K562 (cell line): ENCODE data around the gene ZPR1. TPM values are rescaled to one million over a fixed set of nuclear protein-coding genes. Genes with fewer than 3 reads are reported as not detected.
A peak's percentile ranks its signal among the peaks of the same experiment; 100 is the strongest.

ENCODE experiments used
- ATF6 ChIP-seq: sonication (generic); formaldehyde crosslinking; IDR thresholded peaks from 2 replicates; pipeline ENCODE4 v1.4.0; 2020; ENCODE audit warnings: mild to moderate bottlenecking, missing genetic modification reagents
- BCOR ChIP-seq: fragments of 450-650 bp; IDR thresholded peaks from 2 replicates; pipeline ENCODE4 v1.6.1; 2016
- C11orf30 ChIP-seq: fragments of 450-650 bp; IDR thresholded peaks from 2 replicates; pipeline ENCODE4 v1.6.1; 2016; ENCODE audit warnings: low read depth, mild to moderate bottlenecking
- CCNT2 ChIP-seq: IDR thresholded peaks from 2 replicates; pipeline ENCODE4 v1.6.1; 2011; ENCODE audit warnings: borderline replicate concordance, low read depth, mild to moderate bottlenecking, moderate library complexity, mixed read lengths, low read length; ENCODE audit not compliant: insufficient read length; ENCODE audit errors: extremely low read depth
- CGGBP1 ChIP-seq: fragments of 250-450 bp; sonication (Bioruptor Pico); IDR thresholded peaks from 2 replicates; pipeline ENCODE4 v1.9.0; 2021; ENCODE audit warnings: mild to moderate bottlenecking
- FOXK1 ChIP-seq: sonication (generic); formaldehyde crosslinking; IDR thresholded peaks from 2 replicates; pipeline ENCODE4 v1.8.0; 2022; ENCODE audit warnings: missing genetic modification reagents, mild to moderate bottlenecking, borderline replicate concordance
- GATAD2B ChIP-seq: fragments of 450-650 bp; IDR thresholded peaks from 2 replicates; pipeline ENCODE4 v1.6.1; 2017; ENCODE audit warnings: mild to moderate bottlenecking, borderline replicate concordance
- JUND ChIP-seq, 2 experiments: IDR thresholded peaks; 2 replicates in 1 of 2; 3 replicates in 1 of 2; pipeline ENCODE4 v1.6.1; 2011; ENCODE audit warnings: borderline replicate concordance in 2 of 2, low read depth in 2 of 2, low read length in 2 of 2, improper control_type of control experiment in 1 of 2, missing biosample characterization in 1 of 2, missing genetic modification characterization in 1 of 2, missing genetic modification reagents in 1 of 2
- KDM5B ChIP-seq: fragments of 200-600 bp; sonication (generic); IDR thresholded peaks from 2 replicates; pipeline ENCODE4 v1.6.1; 2012; ENCODE audit warnings: low read depth, mild to moderate bottlenecking, moderate library complexity, low read length, control low read depth, inconsistent platforms; ENCODE audit not compliant: insufficient replicate concordance
- MAFK ChIP-seq: IDR thresholded peaks from 2 replicates; pipeline ENCODE4 v1.6.1; 2011; ENCODE audit warnings: low read length, improper control_type of control experiment
- MYNN ChIP-seq, 2 experiments: sonication (generic); formaldehyde crosslinking in 1 of 2; IDR thresholded peaks; 2 replicates each; pipeline versions ENCODE4 v1.5.0 to v1.6.1; 2016 to 2020; ENCODE audit warnings: antibody characterized with exemption in 1 of 2, missing genetic modification reagents in 1 of 2
- NFE2 ChIP-seq: IDR thresholded peaks from 2 replicates; pipeline ENCODE4 v1.6.1; 2014; ENCODE audit warnings: antibody characterized with exemption, low read depth
- RBM17 ChIP-seq: fragments of 200-400 bp; formaldehyde crosslinking; IDR thresholded peaks from 2 replicates; pipeline ENCODE4 v1.6.1; 2017; ENCODE audit warnings: low read depth, mild to moderate bottlenecking, low read length, borderline replicate concordance
- RCOR1 ChIP-seq, 2 experiments: IDR thresholded peaks; 2 replicates each; pipeline ENCODE4 v1.6.1; 2012; ENCODE audit warnings: low read depth in 2 of 2, low read length in 2 of 2, borderline replicate concordance in 1 of 2, improper control_type of control experiment in 1 of 2
- RFX5 ChIP-seq: IDR thresholded peaks from 2 replicates; pipeline ENCODE4 v1.6.1; 2011; ENCODE audit warnings: low read depth, mild to moderate bottlenecking, improper control_type of control experiment, low read length
- SAFB2 ChIP-seq: fragments of 200-400 bp; formaldehyde crosslinking; IDR thresholded peaks from 2 replicates; pipeline ENCODE4 v1.6.1; 2018; ENCODE audit warnings: borderline replicate concordance, low read length, low read depth, moderate library complexity; ENCODE audit not compliant: severe bottlenecking
- SLC30A9 ChIP-seq: fragments of 250-450 bp; sonication (Bioruptor Pico); IDR thresholded peaks from 2 replicates; pipeline ENCODE4 v1.8.0; 2022; ENCODE audit warnings: mild to moderate bottlenecking, moderate library complexity
- SMARCA4 ChIP-seq: fragments of 450-650 bp; IDR thresholded peaks from 2 replicates; pipeline ENCODE4 v1.6.1; 2016
- SPI1 ChIP-seq: IDR thresholded peaks from 2 replicates; pipeline ENCODE4 v1.6.1; 2011; ENCODE audit warnings: low read depth, low read length, control low read depth, borderline replicate concordance
- SRF ChIP-seq, 2 experiments: fragments of 250-450, 450-650 bp in 1 of 2; sonication (Bioruptor Pico) in 1 of 2; sonication (generic) in 1 of 2; formaldehyde crosslinking; IDR thresholded peaks; 2 replicates each; pipeline versions ENCODE4 v1.5.0 to v1.5.1; 2020 to 2022; ENCODE audit warnings: mild to moderate bottlenecking in 1 of 2, missing genetic modification reagents in 1 of 2
- TRIM28 ChIP-seq: fragments of 450-650 bp; IDR thresholded peaks from 2 replicates; pipeline ENCODE4 v1.6.1; 2017
- ZBED1 ChIP-seq: IDR thresholded peaks from 2 replicates; pipeline ENCODE4 v1.6.1; 2014
- ZNF174 ChIP-seq: fragments of 250-450 bp; sonication (Bioruptor Pico); IDR thresholded peaks from 2 replicates; pipeline ENCODE4 v1.4.0; 2020; ENCODE audit warnings: mild to moderate bottlenecking
- ZNF197 ChIP-seq: fragments of 200-800 bp; sonication (Bioruptor generic); IDR thresholded peaks from 2 replicates; pipeline ENCODE4 v1.6.1; 2016; ENCODE audit warnings: low read depth, missing genetic modification characterization, missing compliant biosample characterization
- ZNF212 ChIP-seq: fragments of 450-650 bp; formaldehyde crosslinking; IDR thresholded peaks from 2 replicates; pipeline ENCODE4 v1.4.0; 2020; ENCODE audit warnings: mild to moderate bottlenecking
- ZNF24 ChIP-seq: fragments of 450-650 bp; IDR thresholded peaks from 2 replicates; pipeline ENCODE4 v1.6.1; 2016
- ZNF282 ChIP-seq: sonication (generic); formaldehyde crosslinking; IDR thresholded peaks from 2 replicates; pipeline ENCODE4 v1.8.1; 2023; ENCODE audit warnings: missing genetic modification reagents
- ZNF311 ChIP-seq: fragments of 250-450 bp; sonication (Bioruptor Pico); IDR thresholded peaks from 2 replicates; pipeline ENCODE4 v1.4.0; 2020; ENCODE audit warnings: mild to moderate bottlenecking, moderate library complexity
- ZNF561 ChIP-seq: fragments of 450-650 bp; formaldehyde crosslinking; conservative IDR thresholded peaks from 2 replicates; pipeline ENCODE4 v1.4.0; 2020; ENCODE audit warnings: mild to moderate bottlenecking, moderate library complexity
- ZNF785 ChIP-seq: fragments of 250-450 bp; sonication (Bioruptor Pico); IDR thresholded peaks from 2 replicates; pipeline ENCODE4 v1.4.0; 2020; ENCODE audit warnings: mild to moderate bottlenecking
- polyA plus RNA-seq, 8 experiments: library from polyadenylated mRNA; depleted of rRNA in 4 of 8; stranded (reverse) in 5 of 8; unstranded in 3 of 8; fragments of >200 nt; fragmentation: Nextera tagmentation in 2 of 8; fragmentation: Illumina TruSeq in 1 of 8; extraction: Ambion mirVana in 2 of 8; extraction: Trizol in 1 of 8; gene quantifications; 2 replicates each; pipeline versions ENCODE4 v1.2.1 to v1.2.3, GENCODE V29; 2011 to 2014; ENCODE audit warnings: inconsistent platforms in 1 of 8, missing spikeins in 1 of 8
- total RNA-seq, 7 experiments: library from RNA; depleted of rRNA in 6 of 7; stranded (reverse); fragments of >200 nt in 6 of 7; fragmentation: Illumina TruSeq in 2 of 7; extraction: Trizol in 2 of 7; gene quantifications; 2 replicates each; pipeline versions ENCODE4 v1.2.1 to v1.2.3, GENCODE V29; 2011 to 2021; ENCODE audit warnings: low replicate concordance in 1 of 7
- TF ChIP-seq, protein P1 (sequence below): fragments of 450-650 bp; IDR thresholded peaks from 2 replicates; pipeline ENCODE4 v1.6.1; 2016; ENCODE audit warnings: low read depth, mild to moderate bottlenecking, moderate library complexity

The ZPR1 gene
- total and polyA plus RNA-seq, 9 of the 15 experiments (the other 6 are each of a cell fraction or from before 2014, with no cell fraction given) = 13.0 to 120 (median 83.8) TPM

- TF ChIP-seq ATF6 (CRISPR knock-in tag) (no peak), SAFB2 (no peak), SPI1 (no peak), RFX5 (no peak), MAFK (peak; percentile 87; the same call in 1 of the 2 replicates), C11orf30 (peak; percentile 92), ZBED1 (no peak), SRF (CRISPR knock-in tag; IDR thresholded peaks at IDR 0.05) (no peak), RCOR1 (IDR thresholded peaks at IDR 0.05; ENCODE audit: borderline replicate concordance in 1 of 2, low read depth in 2 of 2, low read length in 2 of 2) (no peak), ZNF212 (CRISPR knock-in tag) (no peak), ZNF282 (CRISPR knock-in tag) (no peak), TRIM28 (no peak), ZNF311 (CRISPR knock-in tag) (no peak), ZNF785 (CRISPR knock-in tag) (no peak), BCOR (no peak), MYNN (IDR thresholded peaks at IDR 0.05) (no peak), MYNN (CRISPR knock-in tag; IDR thresholded peaks at IDR 0.05) (no peak), ZNF561 (CRISPR knock-in tag) (no peak), ZNF24 (no peak), RBM17 (no peak), SMARCA4 (peak; percentile 42; the same call in 1 of the 2 replicates), SLC30A9 (no peak), KDM5B (no peak), FOXK1 (CRISPR knock-in tag) (no peak), ZNF197 (CRISPR knock-in tag) (no peak), JUND (IDR thresholded peaks at IDR 0.05; ENCODE audit: borderline replicate concordance, low read depth, low read length) (no peak), JUND (tag; IDR thresholded peaks at IDR 0.05; ENCODE audit: borderline replicate concordance, low read depth, low read length) (peak; percentile 28; the same call in 1 of the 3 replicates), NFE2 (peak; percentile 92), CCNT2 (no peak), CGGBP1 (CRISPR knock-in tag) (no peak), ZNF174 (no peak), GATAD2B (no peak)
- TF ChIP-seq, protein P1, sequence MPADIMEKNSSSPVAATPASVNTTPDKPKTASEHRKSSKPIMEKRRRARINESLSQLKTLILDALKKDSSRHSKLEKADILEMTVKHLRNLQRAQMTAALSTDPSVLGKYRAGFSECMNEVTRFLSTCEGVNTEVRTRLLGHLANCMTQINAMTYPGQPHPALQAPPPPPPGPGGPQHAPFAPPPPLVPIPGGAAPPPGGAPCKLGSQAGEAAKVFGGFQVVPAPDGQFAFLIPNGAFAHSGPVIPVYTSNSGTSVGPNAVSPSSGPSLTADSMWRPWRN = no peak
Observed at GRCh38 chr11:116796548-116796947, 8.7 kb upstream of the ZPR1 start (continued).
